H9 (cell line): ENCODE results near the gene MITF. TPM values are rescaled to one million over a fixed set of nuclear protein-coding genes. Genes with fewer than 3 reads are reported as not detected.

Experiments
- DNase-seq: peaks from one replicate; pipeline ENCODE4 v3.0.0-alpha.2; 2017
- H2AFZ ChIP-seq: one replicate; pipeline ENCODE4 v1.6.1; 2013; ENCODE audit warnings: mild to moderate bottlenecking, low read length, control low read depth, moderate library complexity
- H2AK5ac ChIP-seq: 2 replicates; pipeline ENCODE4 v1.6.1; 2013; ENCODE audit warnings: low read length, control low read depth, mixed read lengths; ENCODE audit not compliant: insufficient read length
- H2BK120ac ChIP-seq: one replicate; pipeline ENCODE4 v1.6.1; 2013; ENCODE audit warnings: low read depth, mild to moderate bottlenecking, low read length, control low read depth, inconsistent platforms; ENCODE audit not compliant: poor library complexity, severe bottlenecking
- H2BK12ac ChIP-seq: 2 replicates; pipeline ENCODE4 v1.6.1; 2013; ENCODE audit warnings: low read length, control low read depth, mixed read lengths, low read depth; ENCODE audit not compliant: insufficient read length
- H2BK15ac ChIP-seq: 2 replicates; pipeline ENCODE4 v1.6.1; 2013; ENCODE audit warnings: low read depth, low read length, control low read depth
- H2BK20ac ChIP-seq: one replicate; pipeline ENCODE4 v1.6.1; 2013; ENCODE audit warnings: low read depth, mild to moderate bottlenecking, low read length, control low read depth, inconsistent platforms; ENCODE audit not compliant: poor library complexity, severe bottlenecking
- H2BK5ac ChIP-seq: 2 replicates; pipeline ENCODE4 v1.6.1; 2013; ENCODE audit warnings: low read length, control low read depth, mixed read lengths; ENCODE audit not compliant: insufficient read length
- H3K14ac ChIP-seq: 2 replicates; pipeline ENCODE4 v1.6.1; 2013; ENCODE audit warnings: low read length, control low read depth; ENCODE audit not compliant: insufficient read depth
- H3K18ac ChIP-seq: 2 replicates; pipeline ENCODE4 v1.6.1; 2013; ENCODE audit warnings: low read depth, mild to moderate bottlenecking, mixed read lengths, low read length, control low read depth; ENCODE audit not compliant: insufficient read length
- H3K23ac ChIP-seq: 2 replicates; pipeline ENCODE4 v1.6.1; 2013; ENCODE audit warnings: low read length, control low read depth, mixed read lengths, low read depth; ENCODE audit not compliant: insufficient read length
- H3K23me2 ChIP-seq: 2 replicates; pipeline ENCODE4 v1.6.1; 2013; ENCODE audit warnings: low read depth, mild to moderate bottlenecking, mixed read lengths, low read length, control low read depth; ENCODE audit not compliant: insufficient read length, poor library complexity, severe bottlenecking
- H3K27ac ChIP-seq: 2 replicates; pipeline ENCODE4 v1.5.1; 2013; ENCODE audit warnings: low read length, control low read depth, mixed read lengths, low read depth; ENCODE audit not compliant: insufficient read length
- H3K27me3 ChIP-seq: 2 replicates; pipeline ENCODE4 v1.6.1; 2013; ENCODE audit warnings: low read length, control low read depth, inconsistent platforms; ENCODE audit not compliant: insufficient read depth
- H3K4ac ChIP-seq: 2 replicates; pipeline ENCODE4 v1.6.1; 2013; ENCODE audit warnings: low read depth, mild to moderate bottlenecking, control low read depth, inconsistent platforms, low read length, moderate library complexity
- H3K4me1 ChIP-seq: 2 replicates; pipeline ENCODE4 v1.6.1; 2013; ENCODE audit warnings: low read length, control low read depth, inconsistent platforms; ENCODE audit not compliant: insufficient read depth
- H3K4me2 ChIP-seq: 2 replicates; pipeline ENCODE4 v1.6.1; 2013; ENCODE audit warnings: low read length, control low read depth, mixed read lengths; ENCODE audit not compliant: insufficient read length, insufficient read depth
- H3K56ac ChIP-seq: 2 replicates; pipeline ENCODE4 v1.6.1; 2013; ENCODE audit warnings: low read depth, mild to moderate bottlenecking, mixed read lengths, low read length, control low read depth; ENCODE audit not compliant: insufficient read length
- H3K79me1 ChIP-seq: 2 replicates; pipeline ENCODE4 v1.6.1; 2013; ENCODE audit warnings: low read depth, mild to moderate bottlenecking, moderate library complexity, low read length, control low read depth, inconsistent platforms; ENCODE audit not compliant: insufficient read depth, poor library complexity, severe bottlenecking
- H3K79me2 ChIP-seq: 2 replicates; pipeline ENCODE4 v1.6.1; 2013; ENCODE audit warnings: low read length, control low read depth, inconsistent platforms; ENCODE audit not compliant: insufficient read depth
- H3K9ac ChIP-seq: 2 replicates; pipeline ENCODE4 v1.6.1; 2013; ENCODE audit warnings: low read length, control low read depth, mixed read lengths; ENCODE audit not compliant: insufficient read length; ENCODE audit errors: extremely low read depth
- H3K9me3 ChIP-seq: one replicate; pipeline ENCODE4 v1.6.1; 2013; ENCODE audit warnings: low read depth, low read length, inconsistent platforms; ENCODE audit not compliant: control insufficient read depth
- H3T11ph ChIP-seq: one replicate; pipeline ENCODE4 v1.6.1; 2013; ENCODE audit warnings: mild to moderate bottlenecking, low read length, control low read depth, inconsistent platforms
- H4K20me1 ChIP-seq: one replicate; pipeline ENCODE4 v1.6.1; 2013; ENCODE audit not compliant: control insufficient read depth, insufficient read length, insufficient read depth
- H4K5ac ChIP-seq: 2 replicates; pipeline ENCODE4 v1.6.1; 2013; ENCODE audit warnings: low read depth, mild to moderate bottlenecking, mixed read lengths, low read length, control low read depth; ENCODE audit not compliant: insufficient read length
- H4K8ac ChIP-seq: replicated peaks from 2 replicates; pipeline ENCODE4 v1.6.1; 2013; ENCODE audit warnings: low read length, control low read depth, mixed read lengths, low read depth; ENCODE audit not compliant: insufficient read length
- H4K91ac ChIP-seq: 2 replicates; pipeline ENCODE4 v1.6.1; 2013; ENCODE audit warnings: low read depth, mild to moderate bottlenecking, moderate library complexity, mixed read lengths, low read length, control low read depth; ENCODE audit not compliant: insufficient read length
- H3K27ac Mint-ChIP-seq, 3 experiments: 2 replicates in 2 of 3; 3 replicates in 1 of 3; pipeline ENCODE4 v1.8.0; 2020 to 2021; ENCODE audit warnings: mixed read lengths in 3 of 3, mild to moderate bottlenecking in 1 of 3, moderate library complexity in 1 of 3
- H3K27me3 Mint-ChIP-seq: 2 replicates; pipeline ENCODE4 v1.8.0; 2021; ENCODE audit warnings: low read depth, mild to moderate bottlenecking, moderate library complexity, mixed read lengths
- H3K36me3 Mint-ChIP-seq, 3 experiments: 2 replicates in 2 of 3; 3 replicates in 1 of 3; pipeline ENCODE4 v1.8.0; 2020 to 2021; ENCODE audit warnings: low read depth in 3 of 3, mixed read lengths in 3 of 3; ENCODE audit not compliant: insufficient read depth in 1 of 3
- H3K4me1 Mint-ChIP-seq, 2 experiments: 2 replicates each; pipeline ENCODE4 v1.8.0; 2020; ENCODE audit warnings: mixed read lengths in 2 of 2
- H3K4me3 Mint-ChIP-seq, 2 experiments: 2 replicates in 1 of 2; 3 replicates in 1 of 2; pipeline ENCODE4 v1.8.0; 2020 to 2021; ENCODE audit warnings: mild to moderate bottlenecking in 2 of 2, mixed read lengths in 2 of 2, moderate library complexity in 1 of 2
- H3K9me3 Mint-ChIP-seq, 2 experiments: 2 replicates in 1 of 2; 3 replicates in 1 of 2; pipeline ENCODE4 v1.8.0; 2020; ENCODE audit warnings: mild to moderate bottlenecking in 2 of 2, mixed read lengths in 2 of 2, moderate library complexity in 1 of 2
- WGBS: extraction: QIAGEN DNeasy Blood & Tissue Kit; methylation state at CpG from one replicate; pipeline ENCODE4 v1.1.7; 2013; ENCODE audit warnings: missing lambda C conversion rate, low lambda C conversion rate, mixed read lengths; ENCODE audit not compliant: insufficient read length; ENCODE audit errors: extremely low coverage; 5-methylcytosine and 5-hydroxymethylcytosine counted together
- total RNA-seq: library from RNA; stranded (reverse); gene quantifications from 2 replicates; pipeline ENCODE4 v1.2.1, GENCODE V29; 2021
- TF ChIP-seq, protein P1 (sequence below): fragments of 200-600 bp; sonication (generic); conservative IDR thresholded peaks from 3 replicates; pipeline ENCODE4 v1.8.0; 2021; ENCODE audit warnings: antibody characterized with exemption, mild to moderate bottlenecking

The MITF gene
- total RNA-seq, 1 experiment from 2014 or later = 0.81 TPM

DNA sequence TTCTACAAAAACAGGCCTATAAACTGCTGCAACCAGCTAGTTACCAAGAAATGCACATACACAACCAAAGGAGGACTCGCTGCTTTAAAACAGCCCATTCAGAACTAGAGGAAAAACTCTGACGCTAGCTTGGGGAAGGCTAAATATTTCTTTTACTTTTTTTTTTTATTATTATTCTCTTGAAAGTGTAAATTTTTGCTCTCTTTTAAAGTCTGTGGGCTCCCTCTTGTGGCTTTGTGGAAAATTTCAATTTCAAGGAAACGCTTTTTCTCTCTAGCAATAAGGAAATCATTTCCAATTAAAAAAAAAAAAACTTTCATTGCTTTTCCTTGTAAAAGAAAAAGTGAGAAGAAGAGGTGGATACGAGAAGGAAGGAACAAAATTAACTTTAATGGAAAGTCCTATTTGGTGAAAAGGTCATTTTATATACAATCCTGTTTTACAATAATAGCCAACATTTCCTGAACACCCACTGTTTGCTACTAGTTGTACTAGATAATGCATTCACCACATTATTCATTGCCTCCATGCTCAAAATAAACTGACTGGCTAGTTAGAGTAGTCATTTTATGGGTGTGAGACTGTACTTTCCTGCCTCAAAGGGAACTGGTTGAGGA lies 209.1 kb downstream of the MITF start:
- H3K9me3 ChIP-seq = no peaks in the 10 kb centered on the region
- no peak overlapping the region for H3K27ac Mint-ChIP-seq
- peaks cover 15 to 24% of the 10 kb centered on the region in 2 experiments for H3K4me1 Mint-ChIP-seq
- no peaks in the 10 kb centered on the region for H3K79me1 ChIP-seq
- no peak overlapping the region for H3K4ac ChIP-seq
- H3K9ac ChIP-seq = no peak overlapping the region
- no peak overlapping the region for H2AK5ac ChIP-seq
- H3K18ac ChIP-seq = no peak overlapping the region
- H2BK5ac ChIP-seq = no peak overlapping the region
- H3K27me3 ChIP-seq = no peaks in the 10 kb centered on the region
- H4K91ac ChIP-seq = no peak overlapping the region
- no CpG with 5 or more reads among the region's 4 CpGs for WGBS
- H3K14ac ChIP-seq = no peak overlapping the region
- H2BK20ac ChIP-seq = no peak overlapping the region
- no peak overlapping the region for H3K23ac ChIP-seq
- no peaks in the 10 kb centered on the region for H3K36me3 Mint-ChIP-seq
- no peak overlapping the region for H3K27ac ChIP-seq
- H2BK15ac ChIP-seq = no peak overlapping the region
- H3T11ph ChIP-seq = no peak overlapping the region
- H2AFZ ChIP-seq = no peak overlapping the region
- H3K23me2 ChIP-seq = no peaks in the 10 kb centered on the region
- no peak overlapping the region for H4K5ac ChIP-seq
- TF ChIP-seq, protein P1, sequence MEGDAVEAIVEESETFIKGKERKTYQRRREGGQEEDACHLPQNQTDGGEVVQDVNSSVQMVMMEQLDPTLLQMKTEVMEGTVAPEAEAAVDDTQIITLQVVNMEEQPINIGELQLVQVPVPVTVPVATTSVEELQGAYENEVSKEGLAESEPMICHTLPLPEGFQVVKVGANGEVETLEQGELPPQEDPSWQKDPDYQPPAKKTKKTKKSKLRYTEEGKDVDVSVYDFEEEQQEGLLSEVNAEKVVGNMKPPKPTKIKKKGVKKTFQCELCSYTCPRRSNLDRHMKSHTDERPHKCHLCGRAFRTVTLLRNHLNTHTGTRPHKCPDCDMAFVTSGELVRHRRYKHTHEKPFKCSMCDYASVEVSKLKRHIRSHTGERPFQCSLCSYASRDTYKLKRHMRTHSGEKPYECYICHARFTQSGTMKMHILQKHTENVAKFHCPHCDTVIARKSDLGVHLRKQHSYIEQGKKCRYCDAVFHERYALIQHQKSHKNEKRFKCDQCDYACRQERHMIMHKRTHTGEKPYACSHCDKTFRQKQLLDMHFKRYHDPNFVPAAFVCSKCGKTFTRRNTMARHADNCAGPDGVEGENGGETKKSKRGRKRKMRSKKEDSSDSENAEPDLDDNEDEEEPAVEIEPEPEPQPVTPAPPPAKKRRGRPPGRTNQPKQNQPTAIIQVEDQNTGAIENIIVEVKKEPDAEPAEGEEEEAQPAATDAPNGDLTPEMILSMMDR = peak; percentile 82
- no peak overlapping the region for H2BK12ac ChIP-seq
- H4K20me1 ChIP-seq = no peaks in the 10 kb centered on the region
- H3K4me2 ChIP-seq = no peak overlapping the region
- no peaks in the 10 kb centered on the region for H3K27me3 Mint-ChIP-seq
- no peak overlapping the region for H3K56ac ChIP-seq
- peaks cover 2% of the 10 kb centered on the region; the same call in 1 of the 2 replicates for H3K4me1 ChIP-seq
- H3K79me2 ChIP-seq = no peaks in the 10 kb centered on the region
- H3K4me3 Mint-ChIP-seq = no peak overlapping the region
- no peak for DNase-seq
- H4K8ac ChIP-seq = no peak overlapping the region
- H3K9me3 Mint-ChIP-seq = no peaks in the 10 kb centered on the region
- H2BK120ac ChIP-seq = no peak overlapping the region
